HepG2 (cell line): ENCODE data around the gene VIT. TPM values are rescaled to one million over a fixed set of nuclear protein-coding genes. Genes with fewer than 3 reads are reported as not detected.

ENCODE experiments used
- CCAR2 ChIP-seq: fragments of 200-400 bp; formaldehyde crosslinking; optimal IDR thresholded peaks from 2 replicates; pipeline ENCODE3; 2018; ENCODE audit warnings: low read depth, mild to moderate bottlenecking, low read length, moderate library complexity
- CREB1 ChIP-seq, 2 experiments: fragments of 450-650 bp in 1 of 2; IDR thresholded peaks; 2 replicates each; pipeline ENCODE4 v1.6.1; 2016 to 2017; ENCODE audit warnings: control low read depth in 1 of 2, mild to moderate bottlenecking in 1 of 2, missing compliant biosample characterization in 1 of 2, missing genetic modification characterization in 1 of 2
- KAT8 ChIP-seq: IDR thresholded peaks from 2 replicates; pipeline ENCODE4 v1.6.1; 2016; ENCODE audit warnings: missing genetic modification reagents, missing compliant biosample characterization
- MBD4 ChIP-seq: IDR thresholded peaks from 2 replicates; pipeline ENCODE4 v1.6.1; 2012; ENCODE audit warnings: low read length, inconsistent platforms, borderline replicate concordance
- MED8 ChIP-seq: sonication (generic); formaldehyde crosslinking; IDR thresholded peaks from 2 replicates; pipeline ENCODE4 v1.8.1; 2023; ENCODE audit warnings: mild to moderate bottlenecking, missing genetic modification reagents; ENCODE audit not compliant: insufficient replicate concordance
- MIER3 ChIP-seq: IDR thresholded peaks from 2 replicates; pipeline ENCODE4 v1.6.1; 2016; ENCODE audit warnings: missing compliant biosample characterization, borderline replicate concordance
- SIN3A ChIP-seq: IDR thresholded peaks from 2 replicates; pipeline ENCODE4 v1.6.1; 2011; ENCODE audit warnings: low read depth, mild to moderate bottlenecking, control low read depth, low read length, borderline replicate concordance
- SIX4 ChIP-seq: sonication (generic); formaldehyde crosslinking; IDR thresholded peaks from 2 replicates; pipeline ENCODE4 v1.4.0; 2020; ENCODE audit warnings: missing genetic modification reagents
- SOX5 ChIP-seq: IDR thresholded peaks from 2 replicates; pipeline ENCODE4 v1.6.1; 2016; ENCODE audit warnings: borderline replicate concordance
- TAF15 ChIP-seq: fragments of 200-400 bp; formaldehyde crosslinking; IDR thresholded peaks from one replicate; pipeline ENCODE4 v1.6.1; 2018; ENCODE audit warnings: mild to moderate bottlenecking, low read depth, low read length; ENCODE audit not compliant: poor library complexity, severe bottlenecking
- TCF12 ChIP-seq, 2 experiments: fragments of 450-650 bp in 1 of 2; sonication (generic) in 1 of 2; formaldehyde crosslinking in 1 of 2; IDR thresholded peaks; 2 replicates each; pipeline versions ENCODE4 v1.6.1 to v1.8.0; 2017 to 2022; ENCODE audit warnings: antibody characterized with exemption in 1 of 2, mild to moderate bottlenecking in 1 of 2, missing genetic modification reagents in 1 of 2, moderate library complexity in 1 of 2
- TP53 ChIP-seq: sonication (generic); formaldehyde crosslinking; conservative IDR thresholded peaks from 2 replicates; pipeline ENCODE4 v1.4.0; 2020; ENCODE audit warnings: missing genetic modification reagents
- ZMYM2 ChIP-seq: sonication (generic); formaldehyde crosslinking; IDR thresholded peaks from 2 replicates; pipeline ENCODE4 v1.8.0; 2022; ENCODE audit warnings: mild to moderate bottlenecking, missing genetic modification reagents
- ZNF337 ChIP-seq: sonication (generic); formaldehyde crosslinking; IDR thresholded peaks from 2 replicates; pipeline ENCODE4 v1.5.1; 2020; ENCODE audit warnings: missing genetic modification reagents, low read depth, mild to moderate bottlenecking, borderline replicate concordance
- ZNF33A ChIP-seq: sonication (generic); formaldehyde crosslinking; IDR thresholded peaks from 2 replicates; pipeline ENCODE4 v1.5.1; 2020; ENCODE audit warnings: missing genetic modification reagents, mild to moderate bottlenecking, moderate library complexity, borderline replicate concordance
- ZNF382 ChIP-seq: sonication (generic); formaldehyde crosslinking; IDR thresholded peaks from 2 replicates; pipeline ENCODE4 v1.5.0; 2020; ENCODE audit warnings: missing genetic modification reagents, mild to moderate bottlenecking, borderline replicate concordance
- ZNF510 ChIP-seq: sonication (generic); formaldehyde crosslinking; IDR thresholded peaks from 2 replicates; pipeline ENCODE4 v1.4.0; 2020; ENCODE audit warnings: low read depth, mild to moderate bottlenecking, missing genetic modification reagents
- ZNF550 ChIP-seq: sonication (generic); formaldehyde crosslinking; IDR thresholded peaks from 2 replicates; pipeline ENCODE4 v1.4.0; 2020; ENCODE audit warnings: mild to moderate bottlenecking, missing genetic modification reagents, borderline replicate concordance
- ZNF614 ChIP-seq: IDR thresholded peaks from 2 replicates; pipeline ENCODE4 v1.6.1; 2018; ENCODE audit warnings: missing biosample characterization, missing genetic modification reagents, inconsistent platforms, borderline replicate concordance
- polyA plus RNA-seq, 8 experiments: library from polyadenylated mRNA; depleted of rRNA in 3 of 8; stranded (reverse) in 7 of 8; unstranded in 1 of 8; fragments of >200 nt; fragmentation: Illumina TruSeq in 4 of 8; extraction: Trizol in 4 of 8; gene quantifications; 2 replicates each; pipeline versions ENCODE4 v1.2.1 to v1.2.3, GENCODE V29; 2011 to 2016; ENCODE audit warnings: low read depth in 4 of 8, missing spikeins in 1 of 8, mixed read lengths in 1 of 8; ENCODE audit not compliant: insufficient read depth in 1 of 8
- total RNA-seq, 5 experiments: library from RNA; depleted of rRNA; stranded (reverse); fragments of >200 nt; fragmentation: Illumina TruSeq; extraction: Trizol; gene quantifications; 2 replicates each; pipeline ENCODE4 v1.2.3, GENCODE V29; 2016; ENCODE audit warnings: low read depth in 1 of 5
- TF ChIP-seq, protein P1 (sequence below): sonication (generic); formaldehyde crosslinking; IDR thresholded peaks from 2 replicates; pipeline ENCODE4 v1.5.1; 2020; ENCODE audit warnings: mild to moderate bottlenecking, moderate library complexity, missing genetic modification reagents
- TF ChIP-seq, protein P2 (sequence below): sonication (generic); formaldehyde crosslinking; IDR thresholded peaks from 2 replicates; pipeline ENCODE4 v1.5.0; 2020; ENCODE audit warnings: mild to moderate bottlenecking, missing genetic modification reagents
- TF ChIP-seq, protein P3 (sequence below): sonication (generic); formaldehyde crosslinking; IDR thresholded peaks from 2 replicates; pipeline ENCODE4 v1.4.0; 2020; ENCODE audit warnings: mild to moderate bottlenecking, missing genetic modification reagents

Gene VIT
- total and polyA plus RNA-seq, 2 of the 13 experiments (the other 11 are each of a cell fraction or from before 2014, with no cell fraction given) = not detected

DNA sequence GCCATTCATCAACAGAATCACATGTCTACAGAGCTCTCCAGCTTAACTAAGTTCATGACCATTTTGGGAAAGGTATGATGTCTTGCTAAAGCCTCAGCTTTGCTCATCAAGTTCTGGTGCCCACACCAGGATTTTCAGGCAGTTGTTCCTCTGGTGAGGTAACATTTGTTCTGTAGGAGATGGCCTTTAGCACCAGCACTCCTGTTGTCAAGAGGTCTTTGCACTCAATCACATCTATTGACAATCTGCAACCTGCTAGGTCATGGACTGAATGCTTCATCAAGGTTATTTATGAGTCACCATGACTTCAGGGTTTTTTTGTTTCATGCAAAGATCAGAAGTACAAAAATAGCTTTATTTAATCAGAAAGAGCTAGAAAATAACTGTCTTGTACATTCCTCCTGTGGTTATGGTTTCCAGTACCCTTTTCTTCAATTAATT is 36.6 kb upstream of the VIT start (continued):
- TF ChIP-seq MED8 (CRISPR knock-in tag) (no peak), ZNF614 (CRISPR knock-in tag) (peak; percentile 72; the same call in 1 of the 2 replicates), TAF15 (no peak), MBD4 (no peak; the same call in 1 of the 2 replicates), ZMYM2 (no peak), ZNF33A (no peak), SIX4 (CRISPR knock-in tag) (no peak), TCF12 (IDR thresholded peaks at IDR 0.05) (no peak), TCF12 (CRISPR knock-in tag; IDR thresholded peaks at IDR 0.05) (no peak), ZNF337 (CRISPR knock-in tag) (no peak), SOX5 (CRISPR knock-in tag) (peak; percentile 89), ZNF550 (no peak), CREB1 (IDR thresholded peaks at IDR 0.05) (peak; percentile 68), CREB1 (CRISPR knock-in tag; IDR thresholded peaks at IDR 0.05) (peak; percentile 65), ZNF510 (no peak), SIN3A (no peak), ZNF382 (CRISPR knock-in tag) (no peak), CCAR2 (no peak), MIER3 (CRISPR knock-in tag) (peak; percentile 88; the same call in 1 of the 2 replicates), KAT8 (CRISPR knock-in tag) (peak; percentile 69; the same call in 1 of the 2 replicates), TP53 (CRISPR knock-in tag) (no peak)
- TF ChIP-seq, protein P1, sequence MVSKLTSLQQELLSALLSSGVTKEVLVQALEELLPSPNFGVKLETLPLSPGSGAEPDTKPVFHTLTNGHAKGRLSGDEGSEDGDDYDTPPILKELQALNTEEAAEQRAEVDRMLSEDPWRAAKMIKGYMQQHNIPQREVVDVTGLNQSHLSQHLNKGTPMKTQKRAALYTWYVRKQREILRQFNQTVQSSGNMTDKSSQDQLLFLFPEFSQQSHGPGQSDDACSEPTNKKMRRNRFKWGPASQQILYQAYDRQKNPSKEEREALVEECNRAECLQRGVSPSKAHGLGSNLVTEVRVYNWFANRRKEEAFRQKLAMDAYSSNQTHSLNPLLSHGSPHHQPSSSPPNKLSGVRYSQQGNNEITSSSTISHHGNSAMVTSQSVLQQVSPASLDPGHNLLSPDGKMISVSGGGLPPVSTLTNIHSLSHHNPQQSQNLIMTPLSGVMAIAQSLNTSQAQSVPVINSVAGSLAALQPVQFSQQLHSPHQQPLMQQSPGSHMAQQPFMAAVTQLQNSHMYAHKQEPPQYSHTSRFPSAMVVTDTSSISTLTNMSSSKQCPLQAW (CRISPR knock-in tag) = peak; percentile 49; the same call in 1 of the 2 replicates
- TF ChIP-seq, protein P2, sequence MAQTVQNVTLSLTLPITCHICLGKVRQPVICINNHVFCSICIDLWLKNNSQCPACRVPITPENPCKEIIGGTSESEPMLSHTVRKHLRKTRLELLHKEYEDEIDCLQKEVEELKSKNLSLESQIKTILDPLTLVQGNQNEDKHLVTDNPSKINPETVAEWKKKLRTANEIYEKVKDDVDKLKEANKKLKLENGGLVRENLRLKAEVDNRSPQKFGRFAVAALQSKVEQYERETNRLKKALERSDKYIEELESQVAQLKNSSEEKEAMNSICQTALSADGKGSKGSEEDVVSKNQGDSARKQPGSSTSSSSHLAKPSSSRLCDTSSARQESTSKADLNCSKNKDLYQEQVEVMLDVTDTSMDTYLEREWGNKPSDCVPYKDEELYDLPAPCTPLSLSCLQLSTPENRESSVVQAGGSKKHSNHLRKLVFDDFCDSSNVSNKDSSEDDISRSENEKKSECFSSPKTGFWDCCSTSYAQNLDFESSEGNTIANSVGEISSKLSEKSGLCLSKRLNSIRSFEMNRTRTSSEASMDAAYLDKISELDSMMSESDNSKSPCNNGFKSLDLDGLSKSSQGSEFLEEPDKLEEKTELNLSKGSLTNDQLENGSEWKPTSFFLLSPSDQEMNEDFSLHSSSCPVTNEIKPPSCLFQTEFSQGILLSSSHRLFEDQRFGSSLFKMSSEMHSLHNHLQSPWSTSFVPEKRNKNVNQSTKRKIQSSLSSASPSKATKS (CRISPR knock-in tag) = no peak
- TF ChIP-seq, protein P3, sequence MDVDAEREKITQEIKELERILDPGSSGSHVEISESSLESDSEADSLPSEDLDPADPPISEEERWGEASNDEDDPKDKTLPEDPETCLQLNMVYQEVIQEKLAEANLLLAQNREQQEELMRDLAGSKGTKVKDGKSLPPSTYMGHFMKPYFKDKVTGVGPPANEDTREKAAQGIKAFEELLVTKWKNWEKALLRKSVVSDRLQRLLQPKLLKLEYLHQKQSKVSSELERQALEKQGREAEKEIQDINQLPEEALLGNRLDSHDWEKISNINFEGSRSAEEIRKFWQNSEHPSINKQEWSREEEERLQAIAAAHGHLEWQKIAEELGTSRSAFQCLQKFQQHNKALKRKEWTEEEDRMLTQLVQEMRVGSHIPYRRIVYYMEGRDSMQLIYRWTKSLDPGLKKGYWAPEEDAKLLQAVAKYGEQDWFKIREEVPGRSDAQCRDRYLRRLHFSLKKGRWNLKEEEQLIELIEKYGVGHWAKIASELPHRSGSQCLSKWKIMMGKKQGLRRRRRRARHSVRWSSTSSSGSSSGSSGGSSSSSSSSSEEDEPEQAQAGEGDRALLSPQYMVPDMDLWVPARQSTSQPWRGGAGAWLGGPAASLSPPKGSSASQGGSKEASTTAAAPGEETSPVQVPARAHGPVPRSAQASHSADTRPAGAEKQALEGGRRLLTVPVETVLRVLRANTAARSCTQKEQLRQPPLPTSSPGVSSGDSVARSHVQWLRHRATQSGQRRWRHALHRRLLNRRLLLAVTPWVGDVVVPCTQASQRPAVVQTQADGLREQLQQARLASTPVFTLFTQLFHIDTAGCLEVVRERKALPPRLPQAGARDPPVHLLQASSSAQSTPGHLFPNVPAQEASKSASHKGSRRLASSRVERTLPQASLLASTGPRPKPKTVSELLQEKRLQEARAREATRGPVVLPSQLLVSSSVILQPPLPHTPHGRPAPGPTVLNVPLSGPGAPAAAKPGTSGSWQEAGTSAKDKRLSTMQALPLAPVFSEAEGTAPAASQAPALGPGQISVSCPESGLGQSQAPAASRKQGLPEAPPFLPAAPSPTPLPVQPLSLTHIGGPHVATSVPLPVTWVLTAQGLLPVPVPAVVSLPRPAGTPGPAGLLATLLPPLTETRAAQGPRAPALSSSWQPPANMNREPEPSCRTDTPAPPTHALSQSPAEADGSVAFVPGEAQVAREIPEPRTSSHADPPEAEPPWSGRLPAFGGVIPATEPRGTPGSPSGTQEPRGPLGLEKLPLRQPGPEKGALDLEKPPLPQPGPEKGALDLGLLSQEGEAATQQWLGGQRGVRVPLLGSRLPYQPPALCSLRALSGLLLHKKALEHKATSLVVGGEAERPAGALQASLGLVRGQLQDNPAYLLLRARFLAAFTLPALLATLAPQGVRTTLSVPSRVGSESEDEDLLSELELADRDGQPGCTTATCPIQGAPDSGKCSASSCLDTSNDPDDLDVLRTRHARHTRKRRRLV = no peak
